CD4-positive, alpha-beta T cell treated with Interleukin-15 for 4 hours (primary cell): Measurements from ENCODE around the gene RAPSN.

Experiments used
- DNase-seq: peaks from one replicate; pipeline ENCODE4 v3.0.0-alpha.2; 2020; ENCODE audit warnings: low spot score

Gene RAPSN

DNA sequence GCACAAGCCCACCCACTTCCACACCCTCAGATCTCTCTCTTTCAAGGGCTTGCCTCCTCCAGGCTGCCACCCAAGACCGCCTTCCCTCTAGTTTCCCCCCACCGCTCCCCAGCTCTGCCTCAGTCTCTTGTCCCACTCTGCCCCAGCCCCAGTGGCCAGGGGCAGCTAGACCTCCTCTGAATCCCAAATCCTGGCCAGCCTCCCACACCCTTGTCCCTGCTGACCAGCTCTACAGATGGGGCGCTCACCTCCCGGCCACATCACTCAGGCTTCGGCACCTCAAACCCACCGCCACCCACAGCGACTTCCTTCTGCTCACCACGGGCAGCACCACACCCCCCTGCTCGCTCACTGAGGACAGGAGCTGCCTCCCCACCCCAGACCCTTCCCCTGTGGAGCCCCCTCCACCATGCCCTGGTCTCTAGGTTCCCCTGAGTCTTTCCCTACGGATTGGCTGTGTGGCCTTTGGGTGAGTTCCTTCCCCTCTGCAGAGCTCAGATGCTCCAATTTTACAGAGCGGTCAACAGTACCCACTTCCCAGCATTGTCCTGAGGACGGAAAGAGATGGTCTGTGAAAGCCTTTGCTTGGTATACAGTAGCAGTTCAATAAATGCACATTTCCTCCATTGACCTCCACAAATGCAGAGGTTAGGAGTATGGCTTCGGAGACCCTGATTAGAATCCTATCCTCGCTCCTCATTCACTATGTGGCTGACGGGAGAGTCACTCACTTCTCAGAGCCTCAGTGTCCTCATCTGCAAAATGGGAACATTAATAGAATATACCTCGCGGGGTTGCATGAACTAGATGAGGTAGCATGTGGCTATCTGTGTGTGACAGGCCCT is 59.1 kb downstream of the RAPSN start:
- no peak for DNase-seq

DNA sequence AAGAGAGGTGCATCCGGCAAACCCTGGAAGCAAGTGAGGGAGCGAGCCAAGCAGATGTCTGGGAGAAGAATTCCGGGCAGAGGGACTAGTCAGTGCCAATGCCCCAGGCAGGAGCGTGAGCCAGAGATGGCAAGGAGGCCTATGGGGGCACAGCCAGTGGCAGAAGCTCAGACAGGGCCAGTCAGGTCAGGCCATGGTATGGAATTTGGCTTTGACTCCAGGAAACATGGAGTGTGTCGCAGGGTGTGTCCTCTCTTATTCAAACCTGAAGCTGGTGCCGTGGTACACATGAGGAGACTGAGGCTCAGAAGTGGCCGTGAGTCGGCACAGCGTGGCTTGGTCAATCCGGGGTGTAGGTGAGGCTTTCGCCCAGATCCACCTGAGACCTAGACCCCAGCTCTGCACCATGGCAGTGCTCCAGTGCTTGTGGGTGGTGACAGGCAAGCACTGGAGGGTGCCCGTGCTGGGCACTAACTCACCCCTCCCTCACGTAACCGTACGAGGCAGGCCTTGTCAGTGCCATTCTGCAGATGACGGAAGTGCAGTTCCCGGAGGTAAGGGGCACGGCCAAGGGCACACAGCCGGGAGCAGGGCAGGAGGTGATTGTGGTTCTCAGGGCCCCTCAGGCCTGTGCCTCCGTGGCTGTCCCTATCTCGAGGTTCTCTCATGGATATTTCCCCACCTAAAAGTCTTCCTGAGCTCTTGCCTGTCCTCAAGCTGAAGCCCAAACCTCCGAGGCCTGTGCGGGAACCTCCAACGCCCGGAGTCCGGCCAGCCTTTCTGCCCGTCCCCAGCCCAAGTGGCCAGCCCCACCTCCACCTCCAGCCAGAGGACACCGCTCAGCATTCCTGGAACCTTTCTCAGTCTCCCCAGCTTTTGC is 60.0 kb downstream of the RAPSN start:
- DNase-seq, result no peak

DNA sequence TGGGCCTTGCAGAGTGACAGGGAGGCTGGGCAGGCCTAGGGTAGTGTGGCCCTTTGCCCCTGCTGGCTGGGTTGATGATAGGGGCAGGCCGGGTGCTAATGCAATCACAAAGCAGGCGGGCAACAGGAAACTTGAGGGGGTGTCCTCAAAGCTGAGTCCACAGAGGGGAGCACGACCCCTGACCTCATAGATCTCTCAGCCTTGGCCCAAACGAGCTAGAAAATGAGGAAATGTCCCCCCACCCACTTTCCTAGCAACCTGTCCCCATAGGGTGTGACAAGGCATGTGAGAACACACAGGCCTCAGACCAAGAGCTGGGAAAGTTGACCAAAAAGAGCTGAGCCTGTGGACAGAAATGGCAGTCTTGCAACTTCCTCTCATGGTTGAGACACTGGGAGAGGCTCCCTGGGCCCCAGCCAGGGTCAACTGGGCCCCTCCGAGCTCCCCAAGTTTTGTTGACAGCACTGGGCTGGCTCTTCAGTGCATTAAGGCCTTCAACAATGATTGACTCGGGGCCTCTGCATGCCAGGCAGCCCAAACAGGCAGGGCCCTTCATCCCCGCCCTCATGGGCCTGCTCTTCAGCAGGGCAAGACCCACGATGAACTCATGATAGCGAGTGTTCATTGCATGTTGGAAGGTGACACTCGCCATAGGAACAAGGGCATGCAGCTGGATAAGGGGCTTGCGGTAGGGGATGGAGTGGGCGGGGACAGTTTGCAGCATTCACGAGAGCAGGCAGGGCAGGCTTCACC is 60.8 kb downstream of the RAPSN start:
- no peak for DNase-seq
